CD14-positive monocyte (primary cell): Measurements from ENCODE around the gene SREK1IP1. TPM values are rescaled to one million over a fixed set of nuclear protein-coding genes. Genes with fewer than 3 reads are reported as not detected.

Experiments
- DNase-seq, 3 donors: peaks; one replicate each; pipeline ENCODE4 v3.0.0-alpha.2; 2011 to 2022
- H2AFZ ChIP-seq: 2 replicates; pipeline ENCODE4 v1.6.0; 2012; ENCODE audit warnings: mild to moderate bottlenecking, low read depth, low read length, inconsistent platforms; ENCODE audit not compliant: insufficient read depth, poor library complexity, severe bottlenecking
- H3K27ac ChIP-seq, 2 donors: 1 replicate in 1 of 2; 2 replicates in 1 of 2; pipeline ENCODE4 v1.5.1; 2012 to 2013; ENCODE audit warnings: low read length in 2 of 2, control low read depth in 1 of 2, inconsistent platforms in 1 of 2, low read depth in 1 of 2, mild to moderate bottlenecking in 1 of 2
- H3K27me3 ChIP-seq, 2 donors: one replicate each; pipeline versions ENCODE4 v1.6.0 to v1.6.1; 2011 to 2013; ENCODE audit warnings: low read length in 2 of 2; ENCODE audit not compliant: control insufficient read depth in 2 of 2, insufficient read depth in 2 of 2
- H3K36me3 ChIP-seq, 2 donors: replicated peaks in 1 of 2; 1 replicate in 1 of 2; 2 replicates in 1 of 2; pipeline versions ENCODE4 v1.5.1 to v1.6.1; 2012 to 2013; ENCODE audit warnings: low read length in 2 of 2, control low read depth in 1 of 2, inconsistent platforms in 1 of 2, mild to moderate bottlenecking in 1 of 2; ENCODE audit not compliant: insufficient read depth in 2 of 2, control insufficient read depth in 1 of 2
- H3K4me1 ChIP-seq, 2 donors: 1 replicate in 1 of 2; 2 replicates in 1 of 2; pipeline versions ENCODE4 v1.5.1 to v1.6.1; 2012 to 2013; ENCODE audit warnings: low read length in 2 of 2, control low read depth in 1 of 2, inconsistent platforms in 1 of 2, mild to moderate bottlenecking in 1 of 2, moderate library complexity in 1 of 2; ENCODE audit not compliant: insufficient read depth in 2 of 2, control insufficient read depth in 1 of 2
- H3K4me2 ChIP-seq: replicated peaks from 2 replicates; pipeline ENCODE3; 2012; ENCODE audit warnings: low read length, moderate library complexity, mild to moderate bottlenecking; ENCODE audit not compliant: poor library complexity, severe bottlenecking; ENCODE audit errors: extremely low read depth
- H3K4me3 ChIP-seq, 3 experiments: fragments of 200-600 bp in 1 of 3; sonication (generic) in 1 of 3; replicated peaks in 1 of 3; 1 replicate in 2 of 3; 2 replicates in 1 of 3; pipeline ENCODE4 v1.5.1; 2011 to 2013; ENCODE audit warnings: low read length in 3 of 3, mild to moderate bottlenecking in 3 of 3, control low read depth in 2 of 3, low read depth in 2 of 3, inconsistent platforms in 1 of 3, moderate library complexity in 1 of 3
- H3K79me2 ChIP-seq: 2 replicates; pipeline ENCODE4 v1.6.0; 2012; ENCODE audit warnings: mild to moderate bottlenecking, control low read depth, inconsistent platforms, low read length, moderate library complexity; ENCODE audit not compliant: insufficient read depth
- H3K9ac ChIP-seq: 2 replicates; pipeline ENCODE4 v1.6.0; 2017; ENCODE audit warnings: low read length, mild to moderate bottlenecking; ENCODE audit not compliant: insufficient read depth, poor library complexity, severe bottlenecking
- H3K9me3 ChIP-seq, 2 donors: replicated peaks in 1 of 2; 1 replicate in 1 of 2; 2 replicates in 1 of 2; pipeline versions ENCODE4 v1.5.1 to v1.6.1; 2012 to 2013; ENCODE audit warnings: low read length in 2 of 2, control low read depth in 1 of 2; ENCODE audit not compliant: control insufficient read depth in 1 of 2, insufficient read depth in 1 of 2
- H4K20me1 ChIP-seq: 2 replicates; pipeline ENCODE4 v1.6.0; 2012; ENCODE audit warnings: mild to moderate bottlenecking, low read length, control low read depth, moderate library complexity; ENCODE audit not compliant: insufficient read depth
- H3K27ac Mint-ChIP-seq, 7 donors: one replicate each; pipeline ENCODE4 v1.8.0; 2020; ENCODE audit warnings: mild to moderate bottlenecking in 7 of 7, mixed read lengths in 7 of 7, moderate library complexity in 6 of 7, inconsistent platforms in 2 of 7
- H3K27me3 Mint-ChIP-seq, 3 donors: one replicate each; pipeline ENCODE4 v1.8.0; 2021 to 2022; ENCODE audit warnings: low read depth in 3 of 3, mild to moderate bottlenecking in 3 of 3, mixed read lengths in 3 of 3, moderate library complexity in 3 of 3, inconsistent platforms in 1 of 3
- H3K36me3 Mint-ChIP-seq, 2 donors: one replicate each; pipeline ENCODE4 v1.8.0; 2020; ENCODE audit warnings: mixed read lengths in 2 of 2, inconsistent platforms in 1 of 2, mild to moderate bottlenecking in 1 of 2
- H3K4me1 Mint-ChIP-seq: one replicate; pipeline ENCODE4 v1.8.0; 2020; ENCODE audit warnings: mild to moderate bottlenecking, mixed read lengths
- H3K4me3 Mint-ChIP-seq, 2 donors: one replicate each; pipeline ENCODE4 v1.8.0; 2020; ENCODE audit warnings: mild to moderate bottlenecking in 2 of 2, mixed read lengths in 2 of 2, moderate library complexity in 1 of 2
- H3K9me3 Mint-ChIP-seq, 7 donors: one replicate each; pipeline ENCODE4 v1.8.0; 2020 to 2022; ENCODE audit warnings: mixed read lengths in 7 of 7, mild to moderate bottlenecking in 6 of 7, moderate library complexity in 6 of 7, inconsistent platforms in 2 of 7
- CTCF ChIP-seq: fragments of 200-600 bp; IDR thresholded peaks from one replicate; pipeline ENCODE4 v1.8.0; 2022; ENCODE audit warnings: antibody characterized with exemption, mild to moderate bottlenecking
- WGBS: methylation state at CpG from one replicate; pipeline ENCODE4 v1.1.5; 2013; ENCODE audit warnings: missing lambda C conversion rate; ENCODE audit not compliant: insufficient coverage; 5-methylcytosine and 5-hydroxymethylcytosine counted together
- intact Hi-C, 2 donors: fragments of 100-400 bp; cut with micrococcal nuclease; formaldehyde crosslinking; loops; one replicate each; pipeline versions ENCODE4 v1.15.0 to v1.15.1; 2023
- polyA plus RNA-seq, 3 donors: library from polyadenylated mRNA; depleted of rRNA in 1 of 3; unstranded in 2 of 3; stranded (reverse) in 1 of 3; fragments of 300-500 nt in 2 of 3; fragments of >200 nt in 1 of 3; fragmentation: Illumina TruSeq in 2 of 3; gene quantifications; 1 replicate in 2 of 3; 2 replicates in 1 of 3; pipeline ENCODE4 v1.2.3, GENCODE V29; 2012 to 2021

Gene SREK1IP1
- polyA plus RNA-seq, 3 donors, result 6.9 to 18.3 (median 16.9) TPM

- no CpG with 5 or more reads among the region's 1 CpG for WGBS
- peaks cover 0 to 2% (median 0%) of the 10 kb centered on the region in 7 donors for H3K9me3 Mint-ChIP-seq
- TF ChIP-seq CTCF, result no peak
- H3K27ac Mint-ChIP-seq, result no peak overlapping the region
- H3K4me3 Mint-ChIP-seq, result no peak overlapping the region
- no peaks in the 10 kb centered on the region for H3K79me2 ChIP-seq
- H3K36me3 ChIP-seq, result peaks cover 18 to 61% of the 10 kb centered on the region in 2 donors
- no peaks in the 10 kb centered on the region for H3K4me1 ChIP-seq
- H3K27me3 ChIP-seq, result no peaks in the 10 kb centered on the region
- no peak overlapping the region for H3K9ac ChIP-seq
- no peak for DNase-seq
- H2AFZ ChIP-seq, result no peak overlapping the region
- H3K4me2 ChIP-seq, result no peak overlapping the region
- H3K4me1 Mint-ChIP-seq, result peaks cover 10% of the 10 kb centered on the region
- no peaks in the 10 kb centered on the region for H3K9me3 ChIP-seq
- no peaks in the 10 kb centered on the region for H3K27me3 Mint-ChIP-seq
- no peak overlapping the region for H3K27ac ChIP-seq
- no peak overlapping the region for H3K4me3 ChIP-seq
- no peaks in the 10 kb centered on the region for H4K20me1 ChIP-seq
- intact Hi-C loops, result no loop called here
- peaks cover 28 to 35% of the 10 kb centered on the region in 2 donors for H3K36me3 Mint-ChIP-seq
Observed at GRCh38 chr5:64790210-64790609, 21.7 kb upstream of the SREK1IP1 start.

GRCh38 chr5:64789457-64789856, 21.0 kb upstream of the SREK1IP1 start:
- Mint-ChIP-seq H3K36me3 (peaks cover 28 to 36% of the 10 kb centered on the region in 2 donors), H3K9me3 (peaks cover 0 to 2% (median 0%) of the 10 kb centered on the region in 7 donors), H3K27me3 (no peaks in the 10 kb centered on the region), H3K27ac (no peak overlapping the region), H3K4me1 (peaks cover 10% of the 10 kb centered on the region), H3K4me3 (no peak overlapping the region)
- intact Hi-C loops, result loop anchor here in 1 of 2 donors (5.0 kb wide), 1 partner anchor 152 kb away; no protein-coding TSS in a partner anchor
- DNase-seq, result no peak
- no peak overlapping the region for H3K27ac ChIP-seq
- no peaks in the 10 kb centered on the region for H4K20me1 ChIP-seq
- peaks cover 21 to 54% of the 10 kb centered on the region in 2 donors for H3K36me3 ChIP-seq
- no peaks in the 10 kb centered on the region for H3K9me3 ChIP-seq
- H3K4me3 ChIP-seq, result no peak overlapping the region
- no peak overlapping the region for H3K9ac ChIP-seq
- H3K79me2 ChIP-seq, result no peaks in the 10 kb centered on the region
- H2AFZ ChIP-seq, result no peak overlapping the region
- no CpG with 5 or more reads among the region's 3 CpGs for whole genome bisulfite sequencing
- H3K27me3 ChIP-seq, result no peaks in the 10 kb centered on the region
- no peaks in the 10 kb centered on the region for H3K4me1 ChIP-seq
- H3K4me2 ChIP-seq, result no peak overlapping the region
- TF ChIP-seq CTCF, result no peak
